EL (cell line): ENCODE measurements around the gene AUTS2.

Experiments
- DNase-seq: peaks from one replicate; pipeline ENCODE4 v3.0.0-alpha.2; 2016

AUTS2 gene

GRCh38 chr7:69799048-69799697 lies 200.9 kb downstream of the AUTS2 start:
- DNase-seq: no peak

- no peak for DNase-seq
Observed at GRCh38 chr7:69799990-69800389, 201.7 kb downstream of the AUTS2 start.

- DNase-seq: no peak
Observed at GRCh38 chr7:69800495-69800894, 202.2 kb downstream of the AUTS2 start.

GRCh38 chr7:69801729-69802682 lies 203.7 kb downstream of the AUTS2 start:
- no peak for DNase-seq

GRCh38 chr7:69803699-69804516 lies 205.6 kb downstream of the AUTS2 start:
- no peak for DNase-seq

- no peak for DNase-seq
Observed at GRCh38 chr7:69804962-69805361, 206.7 kb downstream of the AUTS2 start.

- DNase-seq: no peak
Observed at GRCh38 chr7:69808391-69808790, 210.1 kb downstream of the AUTS2 start.

- DNase-seq: no peak
Observed at GRCh38 chr7:69811476-69812308, 213.4 kb downstream of the AUTS2 start.

- no peak for DNase-seq
Observed at GRCh38 chr7:69812756-69813155, 214.5 kb downstream of the AUTS2 start.

- no peak for DNase-seq
Observed at GRCh38 chr7:69813637-69814240, 215.5 kb downstream of the AUTS2 start.

- DNase-seq: no peak
Observed at GRCh38 chr7:69814421-69814962, 216.2 kb downstream of the AUTS2 start.

- no peak for DNase-seq
Observed at GRCh38 chr7:69816501-69816900, 218.2 kb downstream of the AUTS2 start.

- no peak for DNase-seq
Observed at GRCh38 chr7:69817121-69817520, 218.8 kb downstream of the AUTS2 start.

- DNase-seq: no peak
Observed at GRCh38 chr7:69817841-69818635, 219.8 kb downstream of the AUTS2 start.

- DNase-seq: no peak
Observed at GRCh38 chr7:69818636-69819332, 220.5 kb downstream of the AUTS2 start.

- no peak for DNase-seq
Observed at GRCh38 chr7:69819333-69819705, 221.0 kb downstream of the AUTS2 start.

GRCh38 chr7:69820479-69821192 lies 222.4 kb downstream of the AUTS2 start:
- no peak for DNase-seq

GRCh38 chr7:69822386-69822785 lies 224.1 kb downstream of the AUTS2 start:
- DNase-seq: no peak

- no peak for DNase-seq
Observed at GRCh38 chr7:69823151-69823744, 225.0 kb downstream of the AUTS2 start.
